ENCODE results near the gene CAMK2A.

Gene CAMK2A

DNA sequence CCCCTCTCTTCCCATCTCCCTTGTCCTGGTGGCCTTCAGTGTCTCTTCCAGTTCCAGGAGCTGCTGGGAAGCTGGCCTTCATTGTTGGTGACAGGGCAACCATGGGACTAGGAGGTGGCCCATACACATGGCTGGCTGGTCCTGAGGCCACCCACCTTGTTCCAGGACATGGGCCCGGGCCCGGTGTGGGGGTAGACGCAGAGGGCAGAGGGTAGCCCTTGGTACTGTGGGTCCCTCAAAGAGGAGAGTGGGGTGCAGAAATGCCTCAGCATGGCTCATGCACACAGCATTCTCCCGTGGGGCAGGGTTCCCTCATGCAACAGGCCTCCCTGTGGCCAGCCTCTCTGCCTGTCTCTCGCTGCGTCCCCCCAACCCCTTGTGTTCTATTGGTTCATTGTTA lies 78.9 kb downstream of the CAMK2A start:
- DNase-seq (ENCODE audit: low read depth in 2 of 2), result no peak

DNA sequence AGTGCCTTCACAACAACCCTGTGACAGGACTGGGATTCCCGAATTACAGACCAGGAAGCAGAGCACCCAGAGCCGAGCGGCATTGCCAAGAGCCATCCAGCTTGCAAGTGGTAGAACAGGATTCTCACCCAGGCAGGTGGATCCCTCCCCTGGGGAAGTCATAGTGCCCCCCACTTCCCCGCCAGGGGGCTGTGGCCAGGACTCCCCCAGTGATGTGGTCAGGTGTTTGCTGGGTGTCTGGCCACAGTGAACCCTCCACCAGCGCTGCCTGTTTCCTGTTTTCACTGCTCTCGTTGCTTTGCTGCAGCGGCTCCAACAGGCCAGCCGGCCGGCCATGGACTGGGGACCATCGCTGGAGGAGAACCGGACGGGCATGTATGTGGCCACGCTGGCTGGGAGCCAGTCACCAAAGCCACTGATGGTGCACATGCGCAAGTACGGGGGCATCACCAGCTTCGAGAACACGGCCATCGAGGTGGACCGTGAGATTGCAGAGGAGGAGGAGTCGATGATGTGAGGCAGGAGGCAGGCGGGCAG lies 80.4 kb downstream of the CAMK2A start:
- DNase-seq (ENCODE audit: low read depth in 2 of 2), result no peak

DNA sequence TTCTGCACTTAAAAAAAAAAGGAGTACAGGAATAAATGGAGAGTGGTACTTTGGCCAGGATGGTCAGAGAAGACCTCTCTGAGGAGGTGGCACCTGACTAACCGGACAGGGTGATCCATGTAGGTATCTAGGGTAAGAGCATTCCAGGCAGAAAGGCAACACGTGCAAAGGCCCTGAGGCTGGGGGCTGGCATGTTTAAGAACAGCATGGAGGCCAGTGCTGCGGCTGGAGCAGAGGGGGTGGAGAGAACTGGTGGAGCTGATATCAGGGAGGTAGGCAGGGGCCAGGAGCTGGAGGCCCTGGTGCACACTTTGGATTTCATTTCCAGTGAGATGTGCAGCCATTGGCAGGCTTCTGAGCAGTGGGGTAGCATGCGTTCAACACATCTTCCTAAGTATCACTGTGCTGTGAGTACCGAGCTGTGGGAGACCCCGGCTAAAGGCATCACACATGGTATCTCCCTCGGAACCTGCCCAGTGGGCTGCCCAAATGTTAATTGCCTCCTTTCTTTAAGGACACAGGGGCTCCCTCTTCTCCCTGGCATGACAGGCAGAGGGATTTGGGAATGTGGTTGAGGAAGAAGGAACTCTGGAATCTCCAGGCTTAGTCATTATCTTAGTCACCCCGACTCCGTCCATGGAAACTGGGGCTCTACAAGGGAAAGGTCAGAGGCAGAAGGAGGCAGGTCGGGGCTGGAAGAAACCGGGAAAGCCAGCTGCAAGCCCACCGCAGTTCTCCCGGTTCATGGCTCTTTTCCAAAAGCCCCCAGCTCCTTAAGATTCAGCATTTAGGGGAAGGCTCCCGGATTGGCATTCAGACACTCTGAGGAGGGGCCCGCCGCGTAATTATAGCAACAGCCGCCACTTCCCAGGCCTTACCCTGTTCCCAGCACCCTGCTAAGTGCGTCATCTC lies 81.1 kb downstream of the CAMK2A start:
- no peak for DNase-seq (ENCODE audit: low read depth in 2 of 2)

DNA sequence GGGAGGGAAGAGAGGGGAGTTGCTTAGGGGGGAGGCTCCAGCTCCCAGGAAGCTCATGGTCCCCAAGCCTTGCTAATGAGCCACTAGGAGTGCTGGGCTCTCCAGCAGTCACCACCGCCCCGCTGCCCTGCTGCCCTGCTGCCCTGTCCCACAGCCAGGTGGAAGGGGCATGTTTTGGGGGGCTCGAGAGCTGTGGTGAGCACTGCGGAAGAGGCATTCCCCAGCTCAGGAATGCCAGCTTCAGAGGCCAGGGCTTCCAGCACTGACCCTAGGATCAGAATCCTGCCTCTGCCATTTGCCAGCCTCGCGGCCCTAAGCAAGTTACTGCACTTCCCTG lies 82.8 kb downstream of the CAMK2A start:
- no peak for DNase-seq (ENCODE audit: low read depth in 2 of 2)

DNA sequence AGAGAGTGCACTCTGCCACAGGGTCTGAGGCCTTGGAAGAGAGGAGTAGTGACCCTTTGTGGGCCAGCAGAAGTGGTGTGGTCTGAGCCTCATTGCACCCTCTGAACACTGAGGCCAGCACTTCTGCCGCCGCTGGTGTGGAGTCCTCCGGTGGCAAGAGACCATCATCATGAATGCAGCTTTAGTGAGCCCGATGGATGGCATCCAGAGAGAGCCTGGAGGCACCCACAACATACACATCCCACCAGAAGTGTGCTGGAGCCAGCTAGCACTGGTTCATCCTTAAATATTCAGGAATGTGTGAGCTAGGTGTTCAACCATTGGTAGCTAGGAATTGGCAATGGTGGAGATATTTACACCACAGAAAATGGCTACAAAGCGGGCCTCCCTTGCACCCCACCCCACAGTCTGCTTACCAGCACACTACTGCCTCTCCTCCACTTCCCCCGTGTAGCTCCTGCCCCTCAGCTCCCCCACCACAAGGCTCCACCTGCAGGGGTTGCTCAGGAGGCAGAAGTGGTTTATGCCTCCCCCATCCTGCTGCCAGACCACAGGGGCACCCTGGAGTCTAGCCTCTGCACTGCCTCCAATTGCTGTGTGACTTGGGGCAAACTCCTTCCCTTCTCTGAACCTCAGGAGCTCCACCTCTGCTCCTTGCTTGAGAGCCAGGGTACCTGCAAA lies 83.3 kb downstream of the CAMK2A start:
- no peak for DNase-seq (ENCODE audit: low read depth in 2 of 2)

DNA sequence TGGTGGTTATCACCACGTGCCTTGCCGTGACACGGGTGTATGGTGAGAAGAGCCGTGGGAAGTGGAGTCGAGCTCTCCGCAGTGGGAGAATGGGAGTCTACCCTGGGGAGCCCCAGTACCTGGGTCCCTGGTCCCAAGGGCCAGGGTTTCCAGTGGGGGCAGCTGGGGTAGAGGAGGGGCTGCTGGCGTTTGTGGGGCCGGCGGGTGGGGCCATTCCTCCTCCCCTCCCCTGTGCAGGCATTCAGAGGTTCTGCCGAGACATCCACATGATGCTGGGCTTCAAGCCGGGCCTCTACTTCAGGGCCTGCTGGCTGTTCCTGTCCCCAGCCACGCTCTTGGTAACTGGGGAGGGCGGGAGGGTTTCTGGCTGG lies 85.0 kb downstream of the CAMK2A start:
- no peak for DNase-seq (ENCODE audit: low read depth in 2 of 2)

DNA sequence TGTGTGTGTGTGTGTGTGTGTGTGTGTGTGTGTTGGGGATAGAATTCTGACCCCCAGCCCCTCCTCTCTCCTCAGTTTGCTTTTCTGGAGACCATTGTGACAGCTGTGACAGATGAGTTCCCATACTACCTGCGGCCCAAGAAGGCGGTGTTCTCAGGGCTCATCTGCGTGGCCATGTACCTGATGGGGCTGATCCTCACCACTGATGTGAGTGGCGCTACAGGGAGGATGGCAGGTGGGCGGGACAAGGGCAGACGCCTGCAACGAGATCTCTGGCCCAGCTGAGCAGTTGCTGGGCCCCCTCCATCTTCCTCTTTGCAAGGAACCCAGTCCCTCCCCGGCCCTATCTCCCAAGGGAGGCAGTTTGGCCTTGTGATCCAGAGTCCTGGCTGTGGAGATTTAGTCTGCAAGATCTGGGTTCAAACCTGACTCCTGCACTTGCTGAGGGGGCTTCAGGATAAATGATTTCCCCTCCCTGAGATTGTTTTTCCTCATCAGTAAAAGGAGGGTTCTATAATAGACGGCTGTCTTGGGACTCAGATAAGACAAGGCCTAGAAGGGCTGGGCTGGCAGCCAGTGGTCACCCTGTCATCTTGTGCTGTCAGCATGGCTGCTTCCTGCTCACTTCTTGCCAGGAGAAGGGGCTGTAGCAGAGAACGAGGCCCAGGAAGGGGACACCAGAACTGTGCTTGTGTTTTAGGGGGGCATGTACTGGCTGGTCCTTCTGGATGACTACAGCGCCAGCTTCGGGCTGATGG lies 85.6 kb downstream of the CAMK2A start:
- DNase-seq (ENCODE audit: low read depth in 2 of 2), result no peak

DNA sequence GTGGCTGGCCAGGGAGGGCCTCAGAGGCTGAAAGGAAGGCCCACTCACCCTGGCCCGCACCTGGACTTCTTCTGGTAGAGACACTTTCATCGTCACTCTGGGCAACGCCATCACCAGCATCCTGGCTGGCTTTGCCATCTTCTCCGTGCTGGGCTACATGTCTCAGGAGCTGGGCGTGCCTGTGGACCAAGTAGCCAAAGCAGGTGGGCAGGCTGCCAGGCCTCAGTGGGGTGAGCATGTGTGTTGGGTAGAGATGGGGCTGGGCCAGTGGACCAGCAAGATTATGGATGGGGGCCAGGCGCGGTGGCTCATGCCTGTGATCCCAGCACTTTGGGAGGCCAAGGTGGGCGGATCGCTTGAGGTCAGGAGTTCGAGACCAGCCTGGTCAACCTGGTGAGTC lies 87.1 kb downstream of the CAMK2A start:
- no peak for DNase-seq (ENCODE audit: low read depth in 2 of 2)

DNA sequence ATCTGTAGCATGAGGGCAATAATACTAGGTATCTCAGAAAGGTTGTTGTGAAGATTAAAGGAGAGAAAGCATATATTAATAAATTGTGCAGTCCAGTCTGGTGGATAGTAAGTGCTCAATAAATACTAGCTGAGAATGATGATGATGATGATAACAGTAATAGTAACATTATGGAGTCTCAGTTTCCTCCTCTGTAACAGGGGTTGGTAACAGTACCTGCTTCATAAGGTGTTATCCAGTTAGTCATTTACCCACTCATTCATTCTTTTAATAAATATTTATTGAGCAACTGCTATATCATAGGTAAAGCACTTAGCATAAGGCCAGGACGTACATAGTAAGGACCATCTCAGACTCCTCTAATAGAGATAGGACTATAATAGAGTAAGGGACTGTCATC lies 92.1 kb downstream of the CAMK2A start:
- no peak for DNase-seq (ENCODE audit: low read depth in 2 of 2)

DNA sequence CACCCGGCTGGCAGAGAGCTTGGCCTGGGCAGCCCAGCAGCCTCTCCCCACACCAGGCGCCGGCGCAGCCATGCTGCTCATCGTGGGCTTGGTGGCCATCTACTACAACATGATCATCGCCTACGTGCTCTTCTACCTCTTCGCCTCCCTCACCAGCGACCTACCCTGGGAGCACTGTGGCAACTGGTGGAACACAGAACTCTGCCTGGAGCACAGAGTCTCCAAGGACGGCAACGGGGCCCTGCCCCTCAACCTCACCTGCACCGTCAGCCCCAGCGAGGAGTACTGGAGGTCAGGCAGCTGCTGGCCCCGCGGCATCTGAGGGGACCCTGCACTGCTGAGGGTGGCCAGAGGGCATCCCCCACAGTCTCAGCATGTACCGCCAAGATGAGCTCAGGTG lies 92.6 kb downstream of the CAMK2A start:
- no peak for DNase-seq (ENCODE audit: low read depth in 2 of 2)

DNA sequence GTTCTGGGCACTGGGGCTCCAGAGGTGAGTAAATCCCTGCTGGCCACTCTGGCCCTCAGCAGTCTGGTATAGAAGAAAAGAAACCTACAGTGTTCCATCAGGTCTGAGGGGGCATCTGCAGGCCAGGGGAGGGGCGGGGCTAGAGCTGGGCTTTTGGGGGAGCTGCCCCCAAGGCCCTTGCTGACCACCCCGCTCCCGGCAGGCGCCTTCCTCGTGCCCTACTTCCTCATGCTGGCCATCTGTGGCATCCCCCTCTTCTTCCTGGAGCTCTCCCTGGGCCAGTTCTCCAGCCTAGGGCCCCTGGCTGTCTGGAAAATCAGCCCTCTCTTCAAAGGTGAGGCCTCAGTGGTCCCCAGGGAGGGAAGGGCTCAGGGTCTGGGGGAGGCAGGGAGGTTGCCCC lies 93.1 kb downstream of the CAMK2A start:
- no peak for DNase-seq (ENCODE audit: low read depth in 2 of 2)

DNA sequence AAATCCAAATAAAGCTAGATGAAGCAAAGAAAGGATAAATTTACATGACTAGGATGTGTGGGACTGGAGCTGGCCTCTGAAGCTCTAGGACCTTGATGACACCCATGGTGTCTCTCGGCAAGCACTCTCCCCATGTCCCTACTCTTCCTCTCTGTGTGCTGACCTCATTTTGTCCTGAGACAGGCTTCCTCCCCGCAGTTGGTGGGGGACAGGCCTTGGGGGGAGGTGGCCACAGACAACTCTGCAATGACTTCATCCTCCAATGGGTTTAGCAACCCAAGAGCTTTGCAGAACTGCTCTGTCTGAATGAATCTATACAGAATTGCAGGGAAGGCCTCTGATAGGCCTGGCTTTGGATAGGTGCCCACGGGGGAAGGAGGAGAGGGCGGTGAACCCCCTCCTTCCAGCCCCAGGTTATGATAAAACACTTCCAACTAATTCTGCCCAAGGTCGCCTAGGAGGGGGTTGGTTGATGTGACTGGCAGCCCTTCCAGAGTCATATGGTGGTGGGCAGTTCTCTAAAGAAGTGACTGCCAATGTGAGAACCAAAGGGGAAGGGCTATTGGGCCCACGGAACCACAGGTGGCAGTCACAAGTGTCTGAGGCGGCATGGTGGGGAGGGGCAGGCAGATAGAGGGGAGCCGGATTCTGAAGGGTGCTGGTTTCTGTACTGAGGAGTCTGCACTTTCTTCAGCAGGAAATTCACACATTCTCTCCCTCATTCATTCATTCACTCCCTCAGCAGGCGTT lies 93.7 kb downstream of the CAMK2A start:
- DNase-seq (ENCODE audit: low read depth in 2 of 2), result no peak

DNA sequence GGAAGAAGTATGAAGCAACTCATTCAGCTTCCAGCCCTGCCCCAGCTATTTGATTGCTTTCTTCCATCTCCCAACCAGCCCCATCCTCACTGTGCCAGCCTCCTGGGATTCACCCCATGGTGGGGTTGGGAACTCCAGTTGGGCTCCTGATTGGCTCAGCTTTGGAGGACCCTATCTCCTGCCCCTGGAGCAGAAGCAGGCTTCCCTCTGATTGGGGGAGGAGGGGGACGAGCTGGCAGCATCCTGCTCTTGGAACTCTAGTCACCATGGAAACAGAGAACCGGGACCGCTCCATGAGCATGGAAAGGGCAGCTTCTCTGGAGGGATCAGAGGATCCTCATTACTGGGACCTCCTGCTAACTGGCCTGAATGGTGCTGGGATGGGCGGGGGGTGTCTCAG lies 97.1 kb downstream of the CAMK2A start:
- no peak for DNase-seq (ENCODE audit: low read depth in 2 of 2)

DNA sequence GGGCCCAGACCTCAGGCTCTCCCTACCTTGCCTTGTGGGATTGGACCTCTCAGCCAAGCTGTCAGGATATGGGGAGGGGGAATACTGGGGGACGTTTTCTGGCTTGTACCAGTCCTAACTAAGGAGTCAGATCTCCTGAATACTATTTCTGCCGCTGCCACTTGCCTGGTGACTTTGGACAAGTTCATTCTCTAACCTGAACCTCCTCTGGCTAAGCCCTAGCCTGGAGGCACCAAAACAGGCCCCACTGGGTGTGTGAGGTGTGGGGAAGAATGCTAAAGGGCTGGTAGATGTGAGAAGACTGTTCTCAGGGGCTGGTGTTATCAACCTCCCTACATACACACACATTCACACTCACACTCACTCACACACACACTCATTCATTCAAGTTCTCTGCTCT lies 98.6 kb downstream of the CAMK2A start:
- DNase-seq (ENCODE audit: low read depth in 2 of 2), result no peak

DNA sequence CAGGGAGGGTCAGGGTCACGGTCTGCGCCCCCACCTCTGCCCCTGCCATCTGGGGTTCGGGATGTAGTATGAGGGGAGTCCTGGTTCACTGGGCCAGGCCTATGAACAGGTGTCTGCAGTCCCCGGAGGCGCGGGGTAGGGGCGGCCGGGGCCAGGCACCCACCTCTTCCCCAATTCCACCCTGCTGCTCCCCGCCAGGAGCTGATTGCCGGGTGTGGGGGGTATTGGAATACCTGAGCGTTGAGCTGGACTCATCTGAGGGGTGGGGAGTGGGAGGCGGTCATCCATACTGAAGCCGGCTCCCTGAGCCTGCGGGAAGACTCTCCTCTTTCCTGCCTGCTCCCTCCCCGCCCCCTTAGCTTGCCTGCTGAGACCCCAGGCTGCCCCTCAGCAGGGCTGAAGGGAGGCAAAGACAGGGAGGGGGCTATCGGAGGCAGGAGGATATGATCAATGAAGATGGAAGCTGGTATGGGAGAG lies 99.0 kb downstream of the CAMK2A start:
- DNase-seq (ENCODE audit: low read depth in 2 of 2), result no peak

DNA sequence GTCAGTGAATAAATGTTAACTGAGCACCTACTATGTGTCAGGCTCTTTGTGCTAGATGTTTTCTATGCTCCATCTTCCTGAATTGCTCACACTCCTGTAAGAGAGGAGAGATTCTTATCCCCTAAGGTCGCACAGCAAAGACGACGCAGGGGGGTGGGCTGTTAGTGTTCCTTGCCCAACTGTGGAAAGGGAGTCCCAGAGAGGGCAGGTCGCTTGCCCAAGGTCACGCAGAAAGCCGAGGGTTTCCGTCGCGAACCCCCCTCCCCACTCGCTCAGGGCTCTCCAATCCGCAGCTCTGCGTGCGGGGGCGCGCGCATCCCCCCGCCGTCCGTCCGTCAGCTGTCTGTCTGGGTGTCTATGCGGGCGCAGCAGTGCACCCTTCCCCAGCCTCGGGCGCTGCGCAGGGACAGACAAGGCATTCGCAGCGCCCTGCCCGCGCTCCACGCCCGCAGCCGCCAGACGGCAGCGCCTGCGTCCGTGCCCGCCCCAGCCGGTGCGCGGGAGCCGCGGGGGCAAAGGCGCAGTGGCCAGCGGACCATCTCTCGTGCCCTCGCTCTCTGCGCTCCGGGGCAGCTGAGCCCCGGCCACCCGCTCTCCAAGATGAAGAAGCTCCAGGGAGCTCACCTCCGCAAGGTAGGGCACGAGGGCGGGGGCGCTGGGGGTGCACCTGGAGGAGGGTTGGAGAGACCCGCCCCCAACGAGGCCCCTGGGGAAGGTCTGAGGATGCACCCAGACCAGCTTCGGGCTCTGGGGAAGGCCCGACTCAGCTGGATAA lies 99.7 kb downstream of the CAMK2A start, which contains the start of gene SLC6A7:
Gene SLC6A7, plus strand, starts transcription at position 335 of the 775 bp plus-strand sequence. Its CDS starts 266 bp downstream, at position 601.
- DNase-seq (ENCODE audit: low read depth in 2 of 2), result no peak

DNA sequence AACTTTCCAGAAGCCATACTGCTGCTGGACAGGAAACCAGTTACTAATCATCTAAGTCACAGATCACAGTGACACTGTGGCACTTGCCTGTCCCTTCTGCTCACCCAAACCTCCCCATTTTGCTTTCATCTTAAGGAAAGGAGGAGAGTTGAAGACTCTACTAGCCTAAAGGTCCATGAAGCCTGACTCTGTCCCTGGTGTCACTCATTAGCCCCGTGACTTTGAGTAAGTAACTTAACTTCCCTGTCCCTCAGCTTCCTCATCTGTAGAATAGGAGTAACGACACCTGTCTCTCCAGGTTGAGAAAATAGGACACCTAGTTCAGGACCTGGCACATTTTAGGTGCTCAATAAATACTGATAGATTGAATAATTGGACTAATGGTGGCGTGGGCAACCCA lies 100.2 kb downstream of the CAMK2A start:
- no peak for DNase-seq (ENCODE audit: low read depth in 2 of 2)

DNA sequence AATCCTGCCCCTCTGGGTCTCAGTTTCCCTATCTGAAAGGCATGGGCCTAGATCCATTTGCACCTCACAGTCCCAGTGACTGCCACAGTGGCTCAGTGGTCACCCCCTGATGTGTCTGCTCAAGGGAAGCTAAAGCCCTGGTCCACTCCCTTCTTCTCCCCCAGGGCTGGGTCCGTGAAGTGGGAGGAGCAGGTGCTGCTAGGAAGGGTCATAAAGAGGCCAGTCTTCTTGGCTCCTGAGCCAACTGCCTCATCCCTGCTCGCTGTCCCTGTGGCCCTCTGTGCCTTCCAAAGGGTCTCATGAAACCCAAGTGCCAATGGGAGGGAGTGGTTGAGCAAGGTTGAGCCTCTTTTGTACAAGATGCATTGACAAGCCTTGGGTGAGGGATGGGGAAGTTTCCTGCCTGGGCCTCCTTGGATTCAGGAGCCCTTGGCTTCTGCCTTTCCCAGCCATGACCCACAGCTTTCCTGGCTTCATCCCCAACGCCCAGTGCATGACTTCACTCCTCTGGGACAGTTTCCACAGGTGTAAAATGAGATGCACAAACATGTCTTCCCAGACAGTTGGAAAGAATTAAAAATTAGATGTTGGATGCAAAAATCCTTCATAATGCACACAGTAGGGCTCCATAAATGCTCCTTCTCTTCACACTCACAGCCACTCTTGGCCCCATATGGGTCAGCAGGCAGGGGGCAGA lies 101.3 kb downstream of the CAMK2A start:
- no peak for DNase-seq (ENCODE audit: low read depth in 2 of 2)

DNA sequence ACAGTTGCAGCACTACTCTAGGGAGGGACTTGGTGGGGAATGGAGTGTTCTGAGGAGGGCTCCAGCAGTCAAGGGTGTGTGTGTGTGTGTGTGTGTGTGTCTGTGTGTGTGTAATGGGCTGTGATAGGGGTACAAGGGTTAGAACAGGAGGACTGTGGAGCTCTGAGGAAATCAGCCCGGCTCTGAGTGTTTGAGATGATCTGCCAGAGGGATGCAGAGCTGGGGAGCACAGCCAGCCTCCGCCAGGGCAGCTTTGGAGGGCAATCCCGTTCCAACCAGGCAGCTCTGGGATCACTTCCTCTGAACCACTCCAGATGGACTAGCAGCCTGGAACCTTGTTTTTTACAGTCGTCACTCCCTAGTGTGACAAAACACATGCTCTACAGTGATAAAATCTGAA lies 102.7 kb downstream of the CAMK2A start:
- DNase-seq (ENCODE audit: low read depth in 2 of 2), result no peak

DNA sequence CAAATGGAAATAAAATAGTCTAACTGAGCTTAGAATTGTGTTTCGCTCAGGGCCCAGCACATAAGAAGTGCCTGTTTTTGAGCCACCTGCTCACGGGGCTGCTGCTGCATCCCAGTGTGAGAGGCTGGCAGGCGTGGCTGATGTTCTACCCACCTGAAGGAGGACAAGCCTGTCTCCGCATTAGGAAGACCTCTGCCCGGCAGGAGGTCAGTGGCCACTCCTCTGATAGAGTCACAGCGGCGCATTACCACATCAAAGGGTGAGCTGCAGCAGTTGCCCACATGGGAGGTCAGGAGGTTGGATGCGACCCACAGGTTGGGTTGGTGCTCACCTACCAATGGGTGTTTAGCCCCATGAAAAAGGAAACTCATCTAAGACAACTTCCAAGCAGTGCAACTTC lies 103.4 kb downstream of the CAMK2A start:
- no peak for DNase-seq (ENCODE audit: low read depth in 2 of 2)
